ENCODE measurements around the gene RNF121. TPM values are rescaled to one million over a fixed set of nuclear protein-coding genes. Genes with fewer than 3 reads are reported as not detected.

Gene RNF121
- total RNA-seq, 1 experiment from 2014 or later: 21.4 TPM

DNA sequence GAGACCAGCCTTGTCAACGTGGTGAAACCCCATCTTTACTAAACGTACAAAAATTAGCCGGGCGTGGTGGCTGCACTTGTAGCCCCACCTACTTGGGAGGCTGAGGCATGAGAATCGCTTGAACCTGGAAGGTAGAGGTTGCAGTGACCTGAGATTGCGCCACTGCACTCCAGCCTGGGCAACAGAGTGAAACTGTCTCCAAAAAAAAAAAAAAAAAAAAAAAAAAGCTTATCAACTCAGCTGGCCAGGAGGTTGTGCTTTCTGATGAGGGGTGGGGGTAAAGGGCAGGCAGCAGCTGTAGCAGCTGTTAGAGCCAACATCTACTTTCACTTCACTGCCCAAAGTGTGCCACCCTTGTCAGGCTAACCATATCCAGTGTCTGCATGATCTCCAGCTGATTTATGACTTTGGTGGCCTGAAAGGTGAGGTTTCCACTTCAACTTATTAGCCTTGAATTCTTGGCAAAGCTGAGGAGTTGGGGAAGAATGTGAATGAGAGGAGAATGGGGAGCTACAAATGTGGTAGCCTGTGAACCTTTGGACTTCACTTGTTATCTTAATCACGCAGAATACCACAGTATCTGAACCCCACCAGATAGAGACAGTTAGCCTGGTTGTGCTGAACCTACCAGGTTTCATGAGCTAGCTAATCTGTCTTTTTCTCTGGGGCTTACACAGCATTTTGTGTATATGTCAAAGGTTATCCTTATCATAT is 19.6 kb downstream of the RNF121 start:
- H3K9me3 ChIP-seq (replicated peaks): no peaks in the 10 kb centered on the region
- no peaks in the 10 kb centered on the region for H3K27me3 ChIP-seq (replicated peaks)
- no peaks in the 10 kb centered on the region for H3K36me3 ChIP-seq
- H3K27ac ChIP-seq: no peak overlapping the region
- H3K4me3 ChIP-seq: no peak overlapping the region
- DNase-seq (ENCODE audit: low read depth in 1 of 2, low spot score in 2 of 2): no peak
- H3K4me1 ChIP-seq (replicated peaks): peaks cover 53% of the 10 kb centered on the region

DNA sequence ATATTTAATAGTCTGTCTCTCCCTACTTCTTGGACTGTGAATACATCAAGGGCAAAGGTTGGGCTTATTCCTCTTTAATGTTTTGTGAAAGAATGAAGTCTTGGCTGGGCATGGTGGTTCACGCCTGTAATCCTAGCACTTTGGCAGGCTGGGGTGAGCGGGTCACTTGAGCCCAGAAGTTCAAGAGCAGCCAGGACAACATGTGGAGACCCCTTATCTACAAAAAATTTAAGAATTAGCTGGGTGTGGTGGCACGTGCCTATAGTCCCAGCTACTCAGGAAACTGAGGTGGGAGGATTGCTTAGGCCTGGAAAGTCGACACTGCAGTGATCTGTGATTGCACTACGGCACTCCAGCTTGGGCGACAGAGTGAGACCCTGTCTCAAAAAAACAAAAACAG is 20.2 kb downstream of the RNF121 start:
- Histone ChIP-seq H3K4me3 (no peak overlapping the region), H3K27me3 (replicated peaks) (no peaks in the 10 kb centered on the region), H3K4me1 (replicated peaks) (peaks cover 52% of the 10 kb centered on the region), H3K36me3 (no peaks in the 10 kb centered on the region), H3K9me3 (replicated peaks) (no peaks in the 10 kb centered on the region), H3K27ac (no peak overlapping the region)
- no peak for DNase-seq (ENCODE audit: low read depth in 1 of 2, low spot score in 2 of 2)

DNA sequence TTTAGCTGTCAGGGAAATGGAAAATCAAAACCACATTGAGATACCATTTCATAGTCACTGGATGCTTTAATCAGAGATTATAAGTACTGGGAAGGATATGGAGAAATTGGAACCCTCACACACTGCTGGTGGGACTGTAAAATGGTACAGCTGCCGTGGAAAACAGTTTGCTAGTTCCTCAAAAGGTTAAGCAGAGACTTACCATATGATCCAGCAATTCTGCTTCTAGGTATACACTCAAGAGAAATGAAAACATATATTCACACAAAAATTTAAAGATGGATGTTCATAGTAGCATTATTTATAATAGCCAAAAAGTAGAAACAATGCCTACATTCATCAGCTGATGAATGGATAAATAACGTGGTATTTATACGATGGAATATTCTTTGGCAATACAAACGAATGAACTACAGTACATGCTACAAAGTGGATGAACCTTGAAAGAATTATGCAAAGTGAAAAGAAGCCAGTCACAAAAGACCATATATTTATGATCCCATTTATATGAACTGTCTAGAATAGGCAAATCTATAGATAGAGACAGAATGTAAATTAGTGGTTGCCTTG is 23.0 kb downstream of the RNF121 start:
- H3K9me3 ChIP-seq (replicated peaks): no peaks in the 10 kb centered on the region
- no peaks in the 10 kb centered on the region for H3K36me3 ChIP-seq
- H3K27ac ChIP-seq: no peak overlapping the region; the same call in 1 of the 2 replicates
- H3K4me3 ChIP-seq: no peak overlapping the region
- DNase-seq (ENCODE audit: low read depth in 1 of 2, low spot score in 2 of 2): no peak
- H3K27me3 ChIP-seq (replicated peaks): no peaks in the 10 kb centered on the region
- H3K4me1 ChIP-seq (replicated peaks): peaks cover 26% of the 10 kb centered on the region

- H3K27ac ChIP-seq: no peak overlapping the region
- H3K4me3 ChIP-seq: no peak overlapping the region
- peaks cover 14% of the 10 kb centered on the region for H3K4me1 ChIP-seq (replicated peaks)
These were observed 27.1 kb downstream of the RNF121 start for GRCh38 chr11:71955898-71956456.

GRCh38 chr11:71962428-71963038 is 33.7 kb downstream of the RNF121 start:
- no peaks in the 10 kb centered on the region for H3K27me3 ChIP-seq (replicated peaks)
- peaks cover 11% of the 10 kb centered on the region for H3K36me3 ChIP-seq
- peak in 1 of 2 experiments; percentile 68 for DNase-seq (ENCODE audit: low read depth in 1 of 2, low spot score in 2 of 2)
- peaks cover 17% of the 10 kb centered on the region for H3K4me1 ChIP-seq (replicated peaks)
- H3K27ac ChIP-seq: peak overlapping the region; percentile 81
- no peaks in the 10 kb centered on the region for H3K9me3 ChIP-seq (replicated peaks)
- no peak overlapping the region for H3K4me3 ChIP-seq

More at GRCh38 chr11:71955898-71956456, 27.1 kb downstream of the RNF121 start:
- DNase-seq (ENCODE audit: low read depth in 1 of 2, low spot score in 2 of 2): no peak
- Histone ChIP-seq H3K27me3 (replicated peaks) (no peaks in the 10 kb centered on the region), H3K36me3 (peaks cover 4% of the 10 kb centered on the region), H3K9me3 (replicated peaks) (no peaks in the 10 kb centered on the region)

DNA sequence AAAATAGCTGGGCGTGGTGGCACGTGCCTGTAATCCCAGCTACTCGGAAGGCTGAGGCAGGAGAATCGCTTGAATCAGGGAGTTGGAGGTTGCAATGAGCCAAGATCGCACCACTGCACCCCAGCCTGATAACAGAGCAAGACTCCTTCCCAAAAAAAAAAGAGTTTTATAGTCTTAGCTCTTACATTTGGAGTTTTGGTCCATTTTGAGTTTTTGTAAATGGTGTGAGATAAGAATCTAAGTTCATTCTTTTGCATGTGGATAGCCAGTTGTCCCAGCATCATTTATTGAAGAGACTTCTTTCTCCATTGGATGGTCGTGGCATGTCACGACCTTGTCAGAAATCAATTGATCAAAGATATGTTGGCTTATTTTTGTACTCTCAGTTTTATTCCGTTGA is 34.6 kb downstream of the RNF121 start:
- DNase-seq (ENCODE audit: low read depth in 1 of 2, low spot score in 2 of 2): no peak
- Histone ChIP-seq H3K36me3 (peaks cover 11% of the 10 kb centered on the region), H3K9me3 (replicated peaks) (no peaks in the 10 kb centered on the region), H3K4me3 (no peak overlapping the region), H3K4me1 (replicated peaks) (peaks cover 17% of the 10 kb centered on the region), H3K27me3 (replicated peaks) (no peaks in the 10 kb centered on the region), H3K27ac (no peak overlapping the region)

DNA sequence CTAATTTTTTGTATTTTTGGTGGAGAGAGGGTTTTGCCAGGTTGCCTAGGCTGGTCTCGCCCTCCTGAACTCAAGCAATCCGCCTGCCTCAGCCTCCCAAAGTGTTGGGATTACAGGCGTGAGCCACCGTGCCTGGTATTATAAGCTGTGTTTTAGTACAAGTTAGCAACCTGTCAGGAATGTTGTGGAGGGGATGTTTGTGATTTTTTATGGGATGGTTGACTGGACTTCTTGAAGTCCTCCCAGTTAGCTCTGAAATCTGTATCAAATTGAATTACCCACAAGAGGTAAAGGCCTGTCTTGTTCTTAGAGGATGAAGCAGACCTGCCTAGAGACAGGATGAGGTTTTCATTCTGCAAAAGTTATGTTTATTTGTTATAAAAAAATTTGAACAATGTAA is 35.8 kb downstream of the RNF121 start:
- Histone ChIP-seq H3K4me1 (replicated peaks) (peaks cover 17% of the 10 kb centered on the region), H3K4me3 (no peak overlapping the region), H3K9me3 (replicated peaks) (no peaks in the 10 kb centered on the region), H3K27me3 (replicated peaks) (no peaks in the 10 kb centered on the region), H3K27ac (no peak overlapping the region), H3K36me3 (peaks cover 11% of the 10 kb centered on the region)
- no peak for DNase-seq (ENCODE audit: low read depth in 1 of 2, low spot score in 2 of 2)

DNA sequence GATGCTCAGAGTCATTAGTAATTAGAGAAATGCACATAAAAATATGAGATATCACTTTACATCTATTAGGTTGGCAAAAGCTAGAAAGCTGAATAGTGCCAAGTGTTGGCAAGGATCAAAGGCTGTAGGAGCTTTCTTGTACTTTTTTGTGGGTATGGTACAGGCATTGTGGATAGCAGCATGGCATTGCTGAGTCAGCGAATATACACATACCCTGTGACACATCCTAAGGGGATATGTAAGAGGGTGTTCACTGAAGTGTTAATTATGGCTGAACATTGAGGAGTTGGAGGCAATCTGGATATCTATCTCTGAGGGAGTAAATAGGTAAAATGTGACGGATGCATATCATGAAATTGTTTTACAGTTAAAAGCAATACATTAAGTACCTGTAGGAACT is 42.8 kb downstream of the RNF121 start:
- Histone ChIP-seq H3K27ac (no peak overlapping the region), H3K9me3 (replicated peaks) (no peaks in the 10 kb centered on the region), H3K27me3 (replicated peaks) (no peaks in the 10 kb centered on the region), H3K36me3 (0 out of 2 replicates have a peak, but pooled peaks cover 2% of the 10 kb centered on the region), H3K4me1 (replicated peaks) (no peaks in the 10 kb centered on the region), H3K4me3 (no peak overlapping the region)
- DNase-seq (ENCODE audit: low read depth in 1 of 2, low spot score in 2 of 2): no peak

GRCh38 chr11:71976551-71976950 is 47.7 kb downstream of the RNF121 start:
- no peaks in the 10 kb centered on the region for H3K27me3 ChIP-seq (replicated peaks)
- no peak for DNase-seq (ENCODE audit: low read depth in 1 of 2, low spot score in 2 of 2)
- H3K9me3 ChIP-seq (replicated peaks): no peaks in the 10 kb centered on the region
- H3K27ac ChIP-seq: no peak overlapping the region
- H3K4me3 ChIP-seq: no peak overlapping the region
- no peaks in the 10 kb centered on the region for H3K4me1 ChIP-seq (replicated peaks)
- peaks cover 6% of the 10 kb centered on the region for H3K36me3 ChIP-seq

DNA sequence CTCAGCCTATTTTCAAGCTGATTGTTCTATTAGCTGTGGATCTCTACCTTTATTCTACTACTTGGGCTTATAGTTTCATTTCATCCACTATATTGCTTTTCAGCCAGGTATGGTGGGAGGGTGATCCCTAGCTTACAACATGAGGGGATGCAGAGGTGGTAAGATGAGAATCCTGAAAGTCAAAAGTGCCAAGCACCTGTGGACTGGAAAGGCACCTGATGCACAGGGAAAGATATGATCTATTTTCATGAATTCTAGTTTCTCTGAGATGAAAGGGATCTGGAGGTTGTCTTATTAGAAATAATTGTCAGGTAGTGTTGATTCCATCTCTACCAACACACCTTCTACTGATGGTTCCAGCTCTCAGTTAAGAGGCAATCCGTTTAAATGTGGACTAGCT is 48.2 kb downstream of the RNF121 start:
- Histone ChIP-seq H3K9me3 (replicated peaks) (no peaks in the 10 kb centered on the region), H3K27ac (no peak overlapping the region), H3K4me1 (replicated peaks) (no peaks in the 10 kb centered on the region), H3K36me3 (peaks cover 6% of the 10 kb centered on the region), H3K27me3 (replicated peaks) (no peaks in the 10 kb centered on the region), H3K4me3 (no peak overlapping the region)
- no peak for DNase-seq (ENCODE audit: low read depth in 1 of 2, low spot score in 2 of 2)

DNA sequence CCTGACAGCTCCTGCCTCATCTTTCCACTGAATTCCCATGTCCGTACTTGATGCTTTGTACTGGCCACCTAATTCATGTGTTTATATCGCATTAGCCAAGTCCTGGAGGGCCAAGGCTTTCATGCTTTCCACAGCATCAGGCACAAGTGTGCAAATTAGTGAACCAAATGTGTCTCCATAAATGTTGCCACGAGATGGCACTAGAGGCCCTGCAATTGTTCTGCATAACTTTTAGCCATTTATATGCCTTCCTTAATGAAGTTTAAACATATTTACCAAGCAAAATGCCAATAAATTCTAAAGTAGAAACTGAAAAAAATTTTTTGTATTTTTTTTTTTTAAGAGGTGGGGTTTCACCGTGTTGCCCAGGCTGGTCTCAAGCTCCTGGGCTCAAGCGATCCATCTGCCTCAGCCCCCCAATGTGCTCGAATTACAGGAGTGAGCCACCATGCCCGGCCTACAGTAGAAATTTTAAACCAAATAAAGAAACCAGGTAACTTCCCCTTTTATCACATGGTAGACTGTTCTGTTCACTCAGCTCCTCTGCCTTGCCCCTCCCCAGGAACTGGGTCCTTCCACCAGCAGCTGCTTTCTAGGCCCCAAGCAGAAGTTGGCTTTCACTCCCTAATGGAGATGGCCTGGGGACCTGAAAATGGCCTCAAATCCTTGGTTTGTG is 49.0 kb downstream of the RNF121 start:
- H3K27me3 ChIP-seq (replicated peaks): no peaks in the 10 kb centered on the region
- H3K36me3 ChIP-seq: peaks cover 6% of the 10 kb centered on the region
- H3K9me3 ChIP-seq (replicated peaks): no peaks in the 10 kb centered on the region
- DNase-seq (ENCODE audit: low read depth in 1 of 2, low spot score in 2 of 2): no peak
- no peak overlapping the region for H3K27ac ChIP-seq
- no peaks in the 10 kb centered on the region for H3K4me1 ChIP-seq (replicated peaks)
- H3K4me3 ChIP-seq: no peak overlapping the region

- Histone ChIP-seq H3K36me3 (peaks cover 6% of the 10 kb centered on the region), H3K4me3 (no peak overlapping the region), H3K27me3 (replicated peaks) (no peaks in the 10 kb centered on the region), H3K9me3 (replicated peaks) (no peaks in the 10 kb centered on the region), H3K4me1 (replicated peaks) (no peaks in the 10 kb centered on the region), H3K27ac (no peak overlapping the region)
- DNase-seq (ENCODE audit: low read depth in 1 of 2, low spot score in 2 of 2): no peak
These were observed 50.2 kb downstream of the RNF121 start for GRCh38 chr11:71979094-71979493.

DNA sequence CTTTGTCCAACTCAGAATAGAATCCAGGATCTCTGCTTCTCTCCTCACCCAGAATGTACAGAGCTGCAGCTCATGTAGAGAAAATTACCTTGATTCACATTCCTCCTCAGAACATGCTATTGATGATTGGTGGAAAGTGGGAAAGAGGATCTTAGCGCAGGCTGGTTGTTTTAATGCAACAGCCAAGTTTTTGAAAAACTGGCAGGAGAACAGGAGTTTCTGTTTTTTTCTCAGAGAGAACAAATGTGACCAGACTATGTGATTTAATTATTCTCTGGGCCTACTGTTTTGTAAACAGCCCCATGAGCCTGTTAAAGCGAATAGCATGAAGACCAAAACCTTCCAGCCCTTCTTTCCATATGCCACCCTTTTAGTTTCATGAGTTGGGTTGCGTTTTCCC is 50.8 kb downstream of the RNF121 start:
- no peak overlapping the region for H3K27ac ChIP-seq
- no peak for DNase-seq (ENCODE audit: low read depth in 1 of 2, low spot score in 2 of 2)
- no peaks in the 10 kb centered on the region for H3K4me1 ChIP-seq (replicated peaks)
- H3K27me3 ChIP-seq (replicated peaks): no peaks in the 10 kb centered on the region
- peaks cover 6% of the 10 kb centered on the region for H3K36me3 ChIP-seq
- no peak overlapping the region for H3K4me3 ChIP-seq
- no peaks in the 10 kb centered on the region for H3K9me3 ChIP-seq (replicated peaks)

DNA sequence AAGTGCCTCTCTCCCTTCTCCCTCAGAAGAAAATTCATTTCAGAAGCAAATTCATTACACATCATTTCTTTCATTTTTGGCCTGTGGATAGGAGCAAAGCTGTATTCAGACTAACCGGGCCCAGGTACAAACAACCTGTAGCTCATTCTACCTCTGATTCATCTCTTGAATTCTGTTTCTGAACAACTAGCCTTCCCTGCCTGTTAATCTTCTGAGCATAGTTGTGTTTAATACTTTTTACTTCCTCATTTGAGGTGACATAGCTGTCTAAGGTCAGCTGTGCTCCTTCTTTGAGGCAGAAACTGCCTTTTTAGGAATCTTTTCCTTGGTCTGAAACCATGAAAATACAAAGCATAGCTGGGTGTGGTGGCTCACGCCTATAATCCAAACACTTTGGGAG is 57.3 kb downstream of the RNF121 start:
- Histone ChIP-seq H3K4me1 (replicated peaks) (no peaks in the 10 kb centered on the region), H3K27me3 (replicated peaks) (no peaks in the 10 kb centered on the region), H3K36me3 (0 out of 2 replicates have a peak, but pooled peaks cover 3% of the 10 kb centered on the region), H3K9me3 (replicated peaks) (no peaks in the 10 kb centered on the region), H3K4me3 (no peak overlapping the region), H3K27ac (no peak overlapping the region)
- DNase-seq (ENCODE audit: low read depth in 1 of 2, low spot score in 2 of 2): no peak
